ENCODE measurements around the gene KIRREL3. TPM values are rescaled to one million over a fixed set of nuclear protein-coding genes. Genes with fewer than 3 reads are reported as not detected.

Gene KIRREL3
- total and polyA plus RNA-seq, 2 donors (not counting 3 experiments of a cell fraction or from before 2014, with no cell fraction given): not detected

DNA sequence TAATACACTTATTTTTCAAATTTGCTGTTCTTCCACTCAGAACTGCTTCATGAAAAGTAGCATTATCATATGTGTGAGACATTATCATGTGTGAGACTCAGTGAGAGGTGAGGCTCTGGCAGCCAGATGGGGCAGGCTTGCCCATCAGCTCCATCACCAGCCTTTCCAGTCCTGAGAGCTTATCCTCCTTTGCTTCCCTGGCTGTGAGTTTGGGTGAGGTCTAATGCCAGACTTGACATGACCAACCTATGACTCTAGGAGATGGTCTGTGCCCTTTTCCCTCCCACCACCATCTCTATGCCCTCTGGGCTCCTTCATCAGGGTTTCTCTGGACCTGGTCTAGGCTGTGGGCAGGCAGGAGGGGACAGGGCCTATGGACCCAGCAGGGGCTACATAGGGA lies 145.0 kb downstream of the KIRREL3 start:
- intact Hi-C loops (cut with micrococcal nuclease) (no loop called here), dilution Hi-C loops (cut with MboI; ENCODE audit: extremely low pct_ligation_motif_present, low sequenced_read_pairs) (no loop called here)
- H2AFZ ChIP-seq (ENCODE audit: low read depth, low read length): no peak overlapping the region
- FAIRE-seq (no peak), DNase-seq (ENCODE audit: low read depth, low spot score) (no peak)
- no peak overlapping the region for H3K27ac ChIP-seq (ENCODE audit: insufficient read depth, low read depth, low read length)
- H3K4me1 ChIP-seq (ENCODE audit: control insufficient read depth, extremely low read depth, insufficient read depth, low read length): no peaks in the 10 kb centered on the region
- POLR2A ChIA-PET: no interaction called here
- no peak overlapping the region for H3K4me2 ChIP-seq (ENCODE audit: insufficient read depth, low read length)
- TF ChIP-seq JUN (IDR thresholded peaks at IDR 0.05; ENCODE audit: borderline replicate concordance, insufficient read depth, insufficient read length, low read depth) (no peak), MYC (IDR thresholded peaks at IDR 0.05; ENCODE audit: low read depth, low read length) (no peak), POLR2A (IDR thresholded peaks at IDR 0.05; ENCODE audit: low read depth, low read length) (no peak)
- H3K4me3 ChIP-seq (replicated peaks in 1 of 3; ENCODE audit: insufficient read depth in 1 of 3, low read depth in 1 of 3, low read length in 3 of 3): no peak overlapping the region
- no peaks in the 10 kb centered on the region for H3K36me3 ChIP-seq (ENCODE audit: control insufficient read depth in 2 of 2, extremely low read depth in 1 of 2, insufficient read depth in 2 of 2, low read length in 2 of 2)
- no peak overlapping the region for H3K9ac ChIP-seq (replicated peaks; ENCODE audit: extremely low read depth, insufficient read depth, low read length)
- H4K20me1 ChIP-seq (replicated peaks; ENCODE audit: control insufficient read depth, extremely low read depth, insufficient read depth, low read length): no peaks in the 10 kb centered on the region
- H3K9me3 ChIP-seq (replicated peaks; ENCODE audit: control insufficient read depth, insufficient read depth, low read length): peaks cover 3% of the 10 kb centered on the region
- no peaks in the 10 kb centered on the region for H3K27me3 ChIP-seq (ENCODE audit: control insufficient read depth in 2 of 2, insufficient read depth in 2 of 2, low read length in 2 of 2)
- CTCF ChIA-PET: no interaction called here
- H3K79me2 ChIP-seq (ENCODE audit: control insufficient read depth, insufficient read depth, low read length): no peaks in the 10 kb centered on the region
- BruUV-seq (replicated peaks): no TSS peak
- H3K9me1 ChIP-seq (replicated peaks; ENCODE audit: control insufficient read depth, extremely low read depth, insufficient read depth, low read length): no peaks in the 10 kb centered on the region

DNA sequence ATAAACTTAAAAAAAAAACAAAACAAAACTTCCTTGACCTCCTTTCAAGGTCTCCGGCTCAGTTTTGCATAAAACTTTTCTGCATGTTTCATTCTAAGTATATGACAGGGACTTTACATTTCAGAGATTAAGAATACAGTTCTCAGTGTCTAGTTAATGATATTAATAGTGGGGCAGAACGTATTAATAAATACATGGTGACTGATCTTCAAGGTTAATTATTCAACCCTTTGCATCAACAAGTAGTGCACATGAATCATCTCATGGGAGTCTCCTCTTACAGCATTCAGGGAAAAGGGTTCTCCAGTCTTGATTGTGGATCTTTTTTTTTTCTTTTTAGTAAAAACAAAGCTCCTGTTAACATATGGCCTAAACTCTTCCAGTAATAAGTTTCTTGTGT lies 146.8 kb downstream of the KIRREL3 start:
- FAIRE-seq (no peak), DNase-seq (ENCODE audit: low read depth, low spot score) (no peak)
- H3K4me2 ChIP-seq (ENCODE audit: insufficient read depth, low read length): no peak overlapping the region
- CTCF ChIA-PET: no interaction called here
- H3K9me1 ChIP-seq (replicated peaks; ENCODE audit: control insufficient read depth, extremely low read depth, insufficient read depth, low read length): no peaks in the 10 kb centered on the region
- no peaks in the 10 kb centered on the region for H3K4me1 ChIP-seq (ENCODE audit: control insufficient read depth, extremely low read depth, insufficient read depth, low read length)
- H3K27me3 ChIP-seq (ENCODE audit: control insufficient read depth in 2 of 2, insufficient read depth in 2 of 2, low read length in 2 of 2): no peaks in the 10 kb centered on the region
- TF ChIP-seq, protein P1, sequence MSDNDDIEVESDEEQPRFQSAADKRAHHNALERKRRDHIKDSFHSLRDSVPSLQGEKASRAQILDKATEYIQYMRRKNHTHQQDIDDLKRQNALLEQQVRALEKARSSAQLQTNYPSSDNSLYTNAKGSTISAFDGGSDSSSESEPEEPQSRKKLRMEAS (IDR thresholded peaks at IDR 0.05; ENCODE audit: insufficient read depth, insufficient read length): no peak
- TF ChIP-seq JUN (IDR thresholded peaks at IDR 0.05; ENCODE audit: borderline replicate concordance, insufficient read depth, insufficient read length, low read depth): no peak
- TF ChIP-seq, protein P2, sequence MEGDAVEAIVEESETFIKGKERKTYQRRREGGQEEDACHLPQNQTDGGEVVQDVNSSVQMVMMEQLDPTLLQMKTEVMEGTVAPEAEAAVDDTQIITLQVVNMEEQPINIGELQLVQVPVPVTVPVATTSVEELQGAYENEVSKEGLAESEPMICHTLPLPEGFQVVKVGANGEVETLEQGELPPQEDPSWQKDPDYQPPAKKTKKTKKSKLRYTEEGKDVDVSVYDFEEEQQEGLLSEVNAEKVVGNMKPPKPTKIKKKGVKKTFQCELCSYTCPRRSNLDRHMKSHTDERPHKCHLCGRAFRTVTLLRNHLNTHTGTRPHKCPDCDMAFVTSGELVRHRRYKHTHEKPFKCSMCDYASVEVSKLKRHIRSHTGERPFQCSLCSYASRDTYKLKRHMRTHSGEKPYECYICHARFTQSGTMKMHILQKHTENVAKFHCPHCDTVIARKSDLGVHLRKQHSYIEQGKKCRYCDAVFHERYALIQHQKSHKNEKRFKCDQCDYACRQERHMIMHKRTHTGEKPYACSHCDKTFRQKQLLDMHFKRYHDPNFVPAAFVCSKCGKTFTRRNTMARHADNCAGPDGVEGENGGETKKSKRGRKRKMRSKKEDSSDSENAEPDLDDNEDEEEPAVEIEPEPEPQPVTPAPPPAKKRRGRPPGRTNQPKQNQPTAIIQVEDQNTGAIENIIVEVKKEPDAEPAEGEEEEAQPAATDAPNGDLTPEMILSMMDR (IDR thresholded peaks at IDR 0.05; ENCODE audit: extremely low read depth in 1 of 2, insufficient read depth in 1 of 2, low read depth in 1 of 2, low read length in 2 of 2): no peak
- TF ChIP-seq POLR2A (IDR thresholded peaks at IDR 0.05; ENCODE audit: low read depth, low read length): no peak
- TF ChIP-seq MYC (IDR thresholded peaks at IDR 0.05; ENCODE audit: low read depth, low read length): no peak
- TF ChIP-seq POLR2AphosphoS5 (IDR thresholded peaks at IDR 0.05; ENCODE audit: insufficient read depth, low read depth, low read length): no peak
- TF ChIP-seq GATA2 (IDR thresholded peaks at IDR 0.05; ENCODE audit: insufficient read depth, insufficient read length, low read depth, low read length): no peak
- no peak for TF ChIP-seq EZH2 (IDR thresholded peaks at IDR 0.05; ENCODE audit: borderline replicate concordance, low read depth, low read length, severe bottlenecking)
- no peak for TF ChIP-seq FOS (IDR thresholded peaks at IDR 0.05; ENCODE audit: borderline replicate concordance, insufficient read depth, low read length)
- no TSS peak for BruUV-seq (replicated peaks)
- no peak overlapping the region for H2AFZ ChIP-seq (ENCODE audit: low read depth, low read length)
- no peaks in the 10 kb centered on the region for H3K36me3 ChIP-seq (ENCODE audit: control insufficient read depth in 2 of 2, extremely low read depth in 1 of 2, insufficient read depth in 2 of 2, low read length in 2 of 2)
- peaks cover 3% of the 10 kb centered on the region for H3K9me3 ChIP-seq (replicated peaks; ENCODE audit: control insufficient read depth, insufficient read depth, low read length)
- no peak overlapping the region for H3K4me3 ChIP-seq (replicated peaks in 1 of 3; ENCODE audit: insufficient read depth in 1 of 3, low read depth in 1 of 3, low read length in 3 of 3)
- intact Hi-C loops (cut with micrococcal nuclease) (no loop called here), dilution Hi-C loops (cut with MboI; ENCODE audit: extremely low pct_ligation_motif_present, low sequenced_read_pairs) (no loop called here)
- H3K79me2 ChIP-seq (ENCODE audit: control insufficient read depth, insufficient read depth, low read length): no peaks in the 10 kb centered on the region
- H4K20me1 ChIP-seq (replicated peaks; ENCODE audit: control insufficient read depth, extremely low read depth, insufficient read depth, low read length): no peaks in the 10 kb centered on the region
- POLR2A ChIA-PET: no interaction called here
- no peak overlapping the region for H3K9ac ChIP-seq (replicated peaks; ENCODE audit: extremely low read depth, insufficient read depth, low read length)
- no peak overlapping the region for H3K27ac ChIP-seq (ENCODE audit: insufficient read depth, low read depth, low read length)

Measured in endothelial cell of umbilical vein (primary cell).